Glutamatergic neuron (in vitro differentiated cells): Measurements from ENCODE around the gene OTUB2. TPM values are rescaled to one million over a fixed set of nuclear protein-coding genes. Genes with fewer than 3 reads are reported as not detected.

Experiments
- DNase-seq: peaks from one replicate; pipeline ENCODE4 v3.0.0; 2022
- H3K27ac Mint-ChIP-seq: one replicate; pipeline ENCODE4 v1.8.0; 2020; ENCODE audit warnings: mild to moderate bottlenecking, mixed read lengths, inconsistent platforms; ENCODE audit not compliant: unreplicated experiment
- H3K27me3 Mint-ChIP-seq: one replicate; pipeline ENCODE4 v1.8.0; 2020; ENCODE audit warnings: mild to moderate bottlenecking, moderate library complexity, mixed read lengths, inconsistent platforms; ENCODE audit not compliant: unreplicated experiment
- H3K36me3 Mint-ChIP-seq: one replicate; pipeline ENCODE4 v1.8.0; 2020; ENCODE audit warnings: mild to moderate bottlenecking, mixed read lengths, inconsistent platforms; ENCODE audit not compliant: unreplicated experiment
- H3K4me1 Mint-ChIP-seq: one replicate; pipeline ENCODE4 v1.8.0; 2020; ENCODE audit warnings: mild to moderate bottlenecking, low read depth, mixed read lengths, inconsistent platforms; ENCODE audit not compliant: unreplicated experiment
- H3K4me3 Mint-ChIP-seq: one replicate; pipeline ENCODE4 v1.8.0; 2020; ENCODE audit warnings: mild to moderate bottlenecking, mixed read lengths, inconsistent platforms; ENCODE audit not compliant: unreplicated experiment
- H3K9me3 Mint-ChIP-seq: one replicate; pipeline ENCODE4 v1.8.0; 2020; ENCODE audit warnings: mild to moderate bottlenecking, moderate library complexity, mixed read lengths, inconsistent platforms; ENCODE audit not compliant: unreplicated experiment
- CTCF ChIP-seq: fragments of 200-600 bp; sonication (generic); IDR thresholded peaks from one replicate; pipeline ENCODE4 v1.5.0; 2021; ENCODE audit not compliant: partially characterized antibody, unreplicated experiment
- total RNA-seq: library from RNA; stranded (reverse); fragmentation: NEBNext Ultra II Directional; extraction: Animal tissue kit (Norgen Biotek cat#: 25700); gene quantifications from one replicate; pipeline ENCODE4 v1.2.1, GENCODE V29; 2021; ENCODE audit not compliant: unreplicated experiment

The OTUB2 gene
- total RNA-seq, 1 donor from 2014 or later, result 5.5 TPM

DNA sequence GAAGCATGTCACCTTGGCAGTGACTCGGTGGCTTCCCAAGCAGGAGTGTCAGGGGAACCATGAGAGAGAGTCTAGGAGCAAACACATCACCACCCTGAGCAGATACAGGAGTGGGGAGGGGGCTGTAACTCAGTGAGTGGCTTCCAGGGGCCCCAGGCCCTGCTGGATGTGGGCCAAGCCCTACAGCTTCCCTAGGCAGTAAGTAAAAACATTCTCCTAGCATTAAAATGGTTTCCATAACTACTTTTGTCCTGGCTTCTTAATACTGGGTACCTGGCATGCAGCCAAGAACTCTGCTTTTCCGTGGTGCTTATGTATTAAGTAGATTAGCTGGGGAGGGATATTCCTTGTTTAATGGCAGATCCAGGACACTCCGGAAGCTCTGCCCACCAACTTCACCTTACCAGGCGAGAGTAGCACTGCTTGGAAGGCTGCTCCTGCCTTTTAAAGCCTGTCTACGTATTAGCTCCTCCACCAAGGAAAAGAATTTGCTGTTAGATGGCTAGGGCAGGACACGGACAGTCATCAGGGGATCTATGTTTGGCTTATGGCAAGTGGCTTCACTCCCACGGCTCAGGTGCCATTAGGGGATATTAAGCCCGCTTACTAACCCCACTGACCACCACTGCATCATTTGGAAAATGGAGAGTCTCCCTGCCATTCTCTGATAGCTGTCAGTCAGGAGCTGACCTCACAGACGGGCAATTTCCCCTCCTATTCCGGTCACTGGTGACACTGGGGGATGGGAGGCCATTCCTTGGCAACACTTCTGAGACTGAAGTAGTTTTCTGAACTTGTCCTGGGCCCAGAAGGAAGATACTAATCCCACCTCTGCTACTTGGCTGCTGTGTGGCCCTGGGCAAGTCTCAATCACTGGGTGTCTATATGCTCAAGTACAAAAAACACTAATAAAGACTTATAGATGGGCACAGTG, 22.8 kb downstream of the OTUB2 start:
- H3K27ac Mint-ChIP-seq, result no peak overlapping the region
- H3K4me1 Mint-ChIP-seq, result peaks cover 2% of the 10 kb centered on the region
- no peak for TF ChIP-seq CTCF
- peaks cover 11% of the 10 kb centered on the region for H3K36me3 Mint-ChIP-seq
- DNase-seq, result no peak
- H3K27me3 Mint-ChIP-seq, result peaks cover 4% of the 10 kb centered on the region
- peaks cover 10% of the 10 kb centered on the region for H3K9me3 Mint-ChIP-seq
- no peak overlapping the region for H3K4me3 Mint-ChIP-seq

- DNase-seq, result no peak
- Mint-ChIP-seq H3K36me3 (peaks cover 15% of the 10 kb centered on the region), H3K9me3 (peaks cover 8% of the 10 kb centered on the region), H3K4me3 (no peak overlapping the region), H3K4me1 (peaks cover 1% of the 10 kb centered on the region), H3K27me3 (peaks cover 1% of the 10 kb centered on the region), H3K27ac (no peak overlapping the region)
- TF ChIP-seq CTCF, result no peak
Measured at GRCh38 chr14:94049625-94050023, 23.5 kb downstream of the OTUB2 start.

GRCh38 chr14:94050231-94050880, 24.2 kb downstream of the OTUB2 start:
- no peak overlapping the region for H3K27ac Mint-ChIP-seq
- H3K4me1 Mint-ChIP-seq, result peaks cover 1% of the 10 kb centered on the region
- no peak for DNase-seq
- no peak overlapping the region for H3K4me3 Mint-ChIP-seq
- TF ChIP-seq CTCF, result no peak
- H3K27me3 Mint-ChIP-seq, result peaks cover 1% of the 10 kb centered on the region
- H3K9me3 Mint-ChIP-seq, result peaks cover 5% of the 10 kb centered on the region
- peaks cover 17% of the 10 kb centered on the region for H3K36me3 Mint-ChIP-seq

DNA sequence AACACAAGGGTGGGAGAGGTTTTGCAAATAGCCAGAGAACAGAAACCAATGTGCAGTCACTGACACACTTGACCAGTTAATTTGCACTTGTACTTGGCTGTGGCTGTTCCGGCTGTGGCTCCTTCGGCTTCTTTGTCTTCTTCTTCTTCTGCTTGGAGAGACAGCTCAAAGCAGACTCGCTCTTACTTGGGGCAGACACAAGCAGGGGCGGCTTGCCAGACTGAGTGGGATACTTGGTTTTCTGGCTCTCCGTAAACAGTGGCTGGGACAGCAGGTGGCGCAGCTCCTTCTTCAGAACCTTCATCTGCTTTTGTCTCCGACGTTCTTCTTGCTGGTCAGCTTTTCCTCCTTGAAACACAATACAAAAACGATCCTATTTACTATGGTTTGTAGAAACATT, 25.0 kb downstream of the OTUB2 start:
- Mint-ChIP-seq H3K27ac (no peak overlapping the region), H3K27me3 (peaks cover 1% of the 10 kb centered on the region), H3K4me3 (no peak overlapping the region), H3K4me1 (peaks cover 1% of the 10 kb centered on the region), H3K36me3 (peaks cover 23% of the 10 kb centered on the region), H3K9me3 (peaks cover 3% of the 10 kb centered on the region)
- TF ChIP-seq CTCF, result no peak
- DNase-seq, result no peak

DNA sequence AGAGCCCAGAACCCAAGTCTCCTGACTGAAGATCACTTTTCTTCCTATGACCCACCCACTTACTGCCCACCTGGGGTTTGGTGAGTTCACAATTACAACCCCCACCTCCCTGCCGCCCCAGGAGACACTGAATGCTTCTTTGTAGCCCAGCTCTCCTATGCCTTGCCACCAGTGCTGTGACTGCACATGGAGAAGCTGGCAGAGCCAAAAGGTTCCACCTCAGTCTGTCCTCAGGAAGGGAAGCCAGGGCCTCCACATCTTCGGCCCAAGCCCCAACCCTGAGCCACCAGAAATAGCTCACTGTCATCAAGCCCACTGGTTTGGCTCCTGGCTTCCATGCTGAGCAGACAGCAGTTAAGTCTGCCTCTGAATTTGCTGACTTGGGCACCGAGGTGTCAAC, 25.6 kb downstream of the OTUB2 start:
- Mint-ChIP-seq H3K27ac (no peak overlapping the region), H3K27me3 (peaks cover 1% of the 10 kb centered on the region), H3K9me3 (peaks cover 3% of the 10 kb centered on the region), H3K4me3 (no peak overlapping the region), H3K4me1 (peaks cover 1% of the 10 kb centered on the region), H3K36me3 (peaks cover 23% of the 10 kb centered on the region)
- TF ChIP-seq CTCF, result no peak
- DNase-seq, result no peak
